KBM-7 (cell line): Measurements from ENCODE around the gene SPOP.
A peak's percentile ranks its signal among the peaks of the same experiment; 100 is the strongest.
"Not testable (repeated sequence)": the region's sequence is repeated elsewhere in the genome, so short reads cannot be mapped to it uniquely, and the experiment has no call there.

Experiments
- DNase-seq: peaks from one replicate; pipeline ENCODE4 v3.0.0-alpha.2; 2015
- in situ Hi-C: fragments of 300-500 bp; cut with MboI; formaldehyde crosslinking; loops from 2 replicates; pipeline ENCODE4 v1.14.3; 2020; ENCODE audit warnings: low sequenced_read_pairs, low pct_unique_long_range_greater_than_20kb, mixed read lengths

Gene SPOP

DNA sequence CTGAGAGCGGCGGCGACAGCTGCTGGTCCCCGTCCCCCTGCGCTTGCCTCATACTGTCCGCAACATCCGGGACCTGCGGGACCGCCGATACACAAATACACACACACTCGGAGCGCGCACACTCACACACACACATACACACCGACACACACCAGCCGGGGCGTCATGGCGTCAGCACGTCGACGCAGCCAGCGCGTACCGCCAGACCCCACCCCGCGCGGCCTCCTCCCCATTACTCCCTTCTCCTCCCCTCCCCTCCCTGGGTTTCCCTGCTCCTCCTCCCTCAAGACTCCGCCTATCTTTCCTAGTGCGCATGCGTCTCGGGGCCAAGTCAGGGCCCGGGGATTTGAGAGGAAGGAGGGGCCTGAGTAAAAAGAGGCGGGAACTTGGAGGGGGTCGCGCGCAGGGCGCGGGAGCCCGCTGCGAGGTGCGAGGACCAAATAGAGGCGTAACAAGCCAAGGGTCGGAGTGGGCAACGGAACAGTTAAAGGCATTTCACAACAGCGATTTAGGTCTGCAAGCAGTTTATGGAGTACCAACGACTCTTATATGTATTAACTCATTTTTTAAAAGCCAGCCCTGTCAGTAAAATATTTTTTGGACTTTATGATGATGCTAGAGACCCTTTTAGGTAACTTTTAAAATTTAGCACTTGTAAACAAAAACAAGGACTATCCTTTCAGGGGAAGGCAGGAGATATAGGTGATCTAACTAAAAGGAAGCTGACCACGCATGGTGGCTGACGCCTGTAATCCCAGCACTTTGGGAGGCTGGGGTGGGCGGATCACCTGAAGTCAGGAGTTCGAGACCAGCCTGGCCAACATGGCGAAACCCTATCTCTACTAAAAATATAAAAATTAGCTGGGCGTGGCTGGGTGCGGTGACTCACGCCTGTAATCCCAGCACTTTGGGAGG lies at the start of gene SPOP:
Gene SPOP (minus strand): TSS at position 165 of the 915 bp plus-strand sequence. CDS start 55,287 bp downstream, outside the sequence.
- in situ Hi-C loops, result no loop called here
- peak; percentile 100 for DNase-seq

DNA sequence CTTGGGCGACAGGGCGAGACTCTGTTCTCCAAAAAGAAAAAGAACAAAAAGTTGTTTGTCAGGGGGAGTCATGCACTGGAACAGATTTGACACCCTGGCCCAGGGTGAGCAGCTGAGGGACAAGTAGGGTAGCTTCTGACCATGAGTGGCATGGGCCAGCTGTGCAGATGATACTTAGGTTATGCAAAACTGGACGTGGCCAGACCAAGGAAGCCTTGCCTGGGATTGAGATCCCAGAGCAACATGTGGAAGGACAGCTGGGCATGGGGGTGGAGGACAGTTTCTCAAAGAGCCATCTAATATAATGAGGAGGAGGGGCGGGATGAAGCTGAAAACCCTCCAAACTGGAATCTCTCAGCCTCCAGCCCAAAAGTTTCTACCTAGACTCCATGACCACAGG lies 49.5 kb upstream of the SPOP start:
- in situ Hi-C loops, result no loop called here
- no peak for DNase-seq

DNA sequence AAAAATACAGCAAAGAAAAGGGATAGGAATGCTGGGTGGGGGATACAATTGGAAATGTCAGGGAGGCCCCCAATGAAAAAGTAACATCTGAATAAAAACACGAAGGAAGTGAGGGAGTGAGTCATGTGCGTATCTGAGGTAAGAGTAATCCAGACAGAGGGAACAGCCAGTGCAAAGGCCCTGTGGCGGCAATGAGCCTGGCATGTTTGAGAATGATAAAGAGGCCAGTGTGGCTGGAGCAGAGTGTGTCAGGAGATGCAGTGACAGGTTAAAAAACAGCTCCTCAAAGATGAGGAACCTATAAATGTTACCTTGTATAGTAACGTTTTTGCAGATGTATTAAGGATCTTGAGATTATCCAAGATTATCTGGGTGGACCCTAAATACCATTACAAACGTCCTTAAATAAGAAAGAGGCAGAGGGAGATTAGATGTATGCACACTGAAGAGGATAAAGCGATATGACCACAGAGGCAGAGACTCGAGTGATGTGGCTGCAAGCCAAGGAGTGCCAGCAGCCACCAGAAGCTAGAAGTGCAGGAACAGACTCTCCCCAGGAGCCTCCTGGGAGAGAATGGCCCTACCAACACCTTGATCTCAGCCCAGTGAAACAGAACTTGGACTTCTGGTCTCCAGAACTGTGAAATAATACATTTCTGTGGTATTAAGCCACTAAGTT lies 47.7 kb upstream of the SPOP start:
- in situ Hi-C loops, result no loop called here
- no peak for DNase-seq

DNA sequence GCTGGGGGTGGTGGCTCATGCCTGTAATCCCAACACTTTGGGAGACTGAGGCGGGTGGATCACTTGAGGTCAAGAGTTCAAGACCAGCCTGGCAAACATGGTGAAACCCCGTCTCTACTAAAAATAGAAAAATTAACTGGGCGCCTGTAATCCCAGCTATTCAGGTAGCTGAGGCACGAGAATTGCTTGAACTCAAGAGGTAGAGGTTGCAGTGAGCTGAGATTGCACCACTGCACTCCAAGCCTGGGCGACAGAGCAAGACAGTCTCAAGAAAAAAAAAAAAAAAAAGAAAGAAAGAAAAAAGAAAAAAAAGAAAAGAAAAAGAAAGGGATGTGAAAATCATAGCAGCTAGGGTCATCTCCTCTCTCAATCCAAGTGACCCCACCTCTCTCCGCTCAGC lies 46.7 kb upstream of the SPOP start:
- DNase-seq, in situ Hi-C loops: not testable (repeated sequence)

DNA sequence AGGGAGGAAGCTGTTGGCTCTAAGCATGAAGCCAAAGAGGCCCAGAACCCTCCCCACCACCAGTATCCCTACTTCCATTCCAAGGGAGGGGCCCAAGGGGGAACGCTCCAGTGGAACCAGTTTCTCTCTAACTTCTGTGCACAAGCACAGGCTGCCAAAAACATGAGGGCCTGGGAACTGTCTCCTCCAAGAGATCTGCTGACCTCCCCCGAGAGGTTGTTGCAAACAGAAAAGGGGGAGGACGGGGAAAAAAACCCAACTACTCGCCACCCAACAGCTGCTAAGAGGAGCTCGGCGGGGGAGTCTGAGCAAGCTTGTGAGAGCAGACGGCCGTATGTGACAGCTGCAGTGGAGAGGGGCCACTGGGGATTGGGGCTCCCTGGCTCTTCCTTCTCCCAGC lies 45.5 kb upstream of the SPOP start:
- in situ Hi-C loops, result no loop called here
- peak; percentile 25 for DNase-seq

DNA sequence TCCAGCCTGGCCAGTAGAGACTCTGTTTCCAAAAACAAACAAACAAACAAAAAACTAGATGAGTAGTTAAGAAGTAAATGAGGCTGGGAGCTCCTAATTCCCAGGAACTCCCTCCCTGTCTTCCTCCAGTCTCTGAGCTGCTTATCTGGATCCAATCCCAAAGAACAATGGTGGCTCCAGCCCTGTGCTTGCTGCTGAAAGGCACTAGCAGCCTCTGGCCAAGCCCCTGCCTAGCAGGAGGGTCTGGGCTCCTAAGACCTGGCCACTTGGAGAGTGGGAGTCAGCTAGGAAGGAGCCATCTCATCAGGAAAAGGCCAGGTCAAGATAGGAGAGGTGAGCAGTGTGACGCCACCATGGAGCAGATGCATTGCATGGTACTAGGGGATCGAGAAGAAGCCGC lies 44.2 kb upstream of the SPOP start:
- DNase-seq, result no peak
- in situ Hi-C loops, result no loop called here

DNA sequence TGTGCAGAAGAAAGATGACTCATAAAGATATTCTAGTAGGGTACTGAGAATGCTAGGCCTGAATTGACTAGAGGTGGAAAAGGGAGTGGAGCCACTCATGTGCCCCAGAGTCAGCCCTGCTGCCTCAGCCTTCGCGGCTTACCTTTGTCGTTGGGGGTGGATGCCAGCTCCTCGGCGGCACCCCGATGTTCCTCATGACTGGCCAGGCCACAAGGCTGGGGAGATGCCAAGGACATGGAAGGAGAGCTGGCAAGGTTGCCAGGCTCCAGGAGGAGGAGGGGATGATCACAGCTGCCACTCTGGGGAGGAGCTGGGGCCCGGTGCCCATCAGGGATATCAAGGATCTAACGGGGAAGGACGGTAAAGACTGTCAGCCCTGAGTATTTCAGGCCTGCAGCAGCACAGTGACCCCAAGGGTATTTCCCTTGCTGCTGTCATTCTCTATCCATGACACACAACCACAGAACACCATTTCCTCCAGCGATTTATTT lies 39.5 kb upstream of the SPOP start:
- no peak for DNase-seq

DNA sequence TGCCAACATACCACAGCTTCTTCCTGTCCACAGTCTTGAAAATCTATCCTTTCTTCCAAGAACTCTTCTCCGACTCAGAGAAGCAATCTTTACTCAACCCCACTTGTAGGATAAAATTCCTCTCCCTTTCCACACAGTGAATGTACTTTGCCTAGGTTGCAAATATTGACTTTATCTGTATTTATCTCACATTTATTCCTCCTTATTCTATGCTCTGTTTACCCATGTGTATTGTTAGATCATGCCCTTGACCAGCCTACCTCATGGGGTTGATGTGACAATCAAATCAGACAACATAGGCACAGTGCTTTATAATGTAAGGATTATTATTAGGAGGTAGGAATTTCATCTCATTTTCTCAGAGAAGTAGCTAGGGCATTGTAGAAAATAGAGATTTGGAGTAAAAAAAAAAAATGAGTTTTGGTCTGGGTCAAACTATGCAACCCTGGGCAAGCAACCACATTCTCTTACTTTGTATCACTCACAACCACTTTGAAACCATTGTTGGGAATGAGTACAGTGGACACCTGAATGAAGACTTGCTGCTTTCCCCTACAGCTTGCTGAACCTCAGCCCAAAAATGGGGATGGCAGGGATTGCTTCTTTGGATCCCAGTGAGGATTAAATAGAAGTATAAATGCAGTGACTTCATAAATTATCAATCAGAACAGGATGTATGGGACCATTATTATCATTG lies 38.9 kb upstream of the SPOP start:
- DNase-seq, result no peak

More for the DNA sequence above, 39.5 kb upstream of the SPOP start:
- in situ Hi-C loops, result no loop called here

DNA sequence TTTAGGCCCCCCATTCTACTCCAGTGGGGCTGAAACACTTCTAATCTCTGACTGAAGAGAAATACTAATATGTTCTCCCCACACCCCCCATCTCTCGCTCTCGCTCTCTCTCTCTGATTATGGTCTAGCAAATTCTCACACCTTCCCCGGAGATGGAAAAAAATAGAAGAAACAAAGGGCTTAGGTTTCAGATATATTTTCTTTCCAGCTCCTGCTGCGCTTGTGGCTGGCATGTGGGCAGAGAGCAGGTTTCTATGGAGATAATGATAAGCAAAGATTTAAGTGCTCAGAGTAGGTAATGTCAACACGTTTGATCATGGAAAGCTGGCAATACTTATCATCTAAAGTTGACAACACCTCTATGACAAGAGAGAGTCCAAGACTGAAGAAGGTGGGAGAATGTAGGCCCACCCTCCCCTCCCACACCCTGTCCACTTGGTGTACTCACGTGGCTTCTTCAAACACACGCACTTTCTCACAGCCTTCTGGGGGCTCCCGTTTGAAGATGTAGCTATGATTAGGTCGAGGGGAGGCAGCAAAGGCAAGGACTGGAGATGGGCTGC lies 37.9 kb upstream of the SPOP start:
- in situ Hi-C loops, result no loop called here
- DNase-seq, result no peak

More for the DNA sequence above, 38.9 kb upstream of the SPOP start:
- in situ Hi-C loops, result no loop called here

DNA sequence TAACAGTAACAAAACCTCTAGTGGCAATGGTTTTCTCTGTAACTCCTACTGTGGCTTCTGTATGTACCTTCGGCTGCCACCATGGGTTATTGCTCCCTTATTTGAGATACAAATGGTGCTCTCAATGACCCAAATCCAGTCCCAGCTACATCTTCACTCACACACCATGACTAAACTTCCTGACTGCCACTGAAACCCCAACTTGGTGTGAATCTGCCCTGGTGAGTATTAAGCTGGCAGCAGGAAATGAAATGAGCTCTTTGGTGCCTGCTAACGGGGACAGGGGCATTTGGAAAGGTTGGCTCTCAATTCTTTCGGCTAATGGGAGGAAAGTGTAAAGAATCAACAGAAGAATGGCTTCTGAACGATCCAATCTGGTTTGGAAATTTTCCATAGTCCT lies 37.3 kb upstream of the SPOP start:
- in situ Hi-C loops, result no loop called here
- DNase-seq, result no peak

DNA sequence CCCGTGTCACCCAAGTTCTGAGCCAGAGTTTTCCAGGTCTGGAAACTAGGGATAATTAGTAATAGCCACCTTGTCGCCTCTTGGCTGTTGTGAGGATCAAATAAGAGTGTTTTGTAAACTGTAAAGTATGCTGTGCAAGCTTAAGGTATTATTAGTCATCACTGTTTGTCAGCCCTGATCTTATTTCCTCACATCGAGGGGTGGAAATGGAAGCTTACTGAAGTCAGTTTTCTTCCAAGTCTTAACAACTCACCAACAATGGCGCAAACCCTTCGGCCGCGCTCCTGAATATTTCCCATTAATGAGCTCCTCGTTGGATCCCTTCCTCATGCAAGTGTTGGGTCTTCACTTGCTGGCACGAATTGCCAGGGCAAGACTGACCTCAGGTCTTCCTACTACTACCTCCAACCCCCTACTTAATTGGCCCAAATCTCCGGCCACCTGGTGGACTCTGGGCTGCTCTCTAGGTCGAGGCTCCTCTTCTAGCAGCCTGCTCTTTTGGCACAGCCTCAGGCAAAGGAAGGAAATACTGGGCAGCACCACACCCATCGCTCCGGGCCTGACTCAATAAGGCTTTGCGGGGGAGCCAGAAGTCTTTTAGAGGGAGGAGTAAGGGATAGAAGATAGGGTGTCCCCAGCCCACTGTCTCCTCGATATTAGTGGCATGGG lies 30.8 kb upstream of the SPOP start:
- DNase-seq, result no peak
- in situ Hi-C loops, result no loop called here

DNA sequence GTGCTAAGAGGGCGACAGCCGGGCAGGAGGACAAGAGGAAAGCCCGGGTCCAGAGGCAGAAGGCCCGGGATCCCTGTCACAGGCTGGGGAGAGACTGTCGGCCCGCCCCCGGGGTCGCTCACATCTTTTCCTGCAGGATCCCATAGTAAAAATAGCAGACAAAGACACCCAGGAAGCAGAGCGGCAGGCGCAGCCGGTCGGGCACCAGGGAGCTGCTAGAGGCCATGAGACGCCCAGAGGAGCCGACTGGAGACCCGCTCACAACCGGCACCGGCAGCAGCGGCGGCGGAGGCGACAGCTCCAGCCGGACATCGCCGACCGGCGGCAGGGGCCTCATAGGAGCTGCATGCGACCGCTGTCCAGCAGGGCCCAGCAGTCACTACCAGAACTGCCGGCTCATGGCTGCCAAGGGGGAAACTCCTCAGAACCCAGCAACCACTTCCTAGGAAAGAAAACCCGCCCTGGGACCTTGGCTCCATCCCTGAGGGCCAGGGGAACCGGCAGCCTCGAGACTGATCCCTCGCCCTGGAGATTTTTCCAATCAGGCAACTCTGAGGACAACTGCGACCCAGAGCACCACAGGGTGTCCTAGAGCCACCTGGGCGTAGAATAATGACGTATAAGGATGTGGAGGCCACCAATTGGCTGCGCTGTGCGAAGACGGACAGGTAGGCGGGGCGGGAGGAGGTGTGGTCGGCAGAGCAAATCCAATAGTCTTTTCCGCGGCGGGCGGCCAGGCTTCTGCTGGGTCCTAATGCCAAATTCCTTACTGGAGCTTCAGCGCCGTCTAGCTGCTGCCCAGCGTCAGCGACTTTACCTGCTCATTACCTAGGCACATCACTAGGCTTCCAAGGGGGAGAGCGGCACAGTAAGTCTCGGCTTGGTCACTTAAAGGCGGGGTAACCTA lies 30.0 kb upstream of the SPOP start, which contains the start of gene SLC35B1:
Gene SLC35B1 (minus strand): TSS at position 357 of the 907 bp plus-strand sequence. CDS start 131 bp downstream, at position 226.
- peak; percentile 99 for DNase-seq

DNA sequence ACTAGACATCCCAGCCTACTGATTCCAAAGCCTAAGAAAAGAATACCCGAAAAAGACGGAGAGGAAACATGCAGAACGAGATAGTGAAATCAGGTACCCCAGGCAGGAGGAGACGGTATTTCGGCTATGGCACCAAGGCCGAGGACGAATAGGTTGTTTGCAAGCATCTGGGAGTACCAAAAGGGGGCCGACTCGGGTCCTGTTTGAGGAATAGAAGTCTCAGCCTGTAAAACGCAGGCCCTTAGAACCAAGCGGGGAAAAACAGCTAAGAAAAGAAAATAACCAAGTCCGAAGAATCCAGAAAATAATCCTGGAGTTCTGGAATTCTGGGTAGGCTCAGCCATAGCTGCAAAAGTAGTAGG lies 29.3 kb upstream of the SPOP start:
- in situ Hi-C loops, result no loop called here
- DNase-seq, result peak; percentile 22

More for the DNA sequence above, 30.0 kb upstream of the SPOP start, which contains the start of gene SLC35B1:
- in situ Hi-C loops, result no loop called here

DNA sequence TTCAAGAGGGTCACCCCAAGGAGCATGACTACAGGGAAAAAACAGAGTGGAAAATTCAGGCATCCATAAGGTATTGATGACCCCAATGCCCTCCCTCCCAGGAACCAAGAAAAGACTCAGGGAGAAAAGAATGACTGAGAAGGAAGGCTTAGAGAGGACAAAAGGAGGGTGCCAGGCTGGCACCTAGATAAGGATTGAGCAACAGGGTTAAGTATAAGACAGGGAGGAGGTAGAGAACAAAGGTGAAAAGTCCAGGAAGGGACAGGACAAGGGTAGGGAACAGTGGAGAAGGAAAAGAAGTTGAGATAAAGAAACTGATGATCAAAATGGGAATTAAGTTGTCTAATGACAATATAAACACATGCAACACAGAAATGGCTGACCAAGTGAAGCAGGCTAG lies 27.4 kb upstream of the SPOP start:
- DNase-seq, result no peak
- in situ Hi-C loops, result no loop called here

DNA sequence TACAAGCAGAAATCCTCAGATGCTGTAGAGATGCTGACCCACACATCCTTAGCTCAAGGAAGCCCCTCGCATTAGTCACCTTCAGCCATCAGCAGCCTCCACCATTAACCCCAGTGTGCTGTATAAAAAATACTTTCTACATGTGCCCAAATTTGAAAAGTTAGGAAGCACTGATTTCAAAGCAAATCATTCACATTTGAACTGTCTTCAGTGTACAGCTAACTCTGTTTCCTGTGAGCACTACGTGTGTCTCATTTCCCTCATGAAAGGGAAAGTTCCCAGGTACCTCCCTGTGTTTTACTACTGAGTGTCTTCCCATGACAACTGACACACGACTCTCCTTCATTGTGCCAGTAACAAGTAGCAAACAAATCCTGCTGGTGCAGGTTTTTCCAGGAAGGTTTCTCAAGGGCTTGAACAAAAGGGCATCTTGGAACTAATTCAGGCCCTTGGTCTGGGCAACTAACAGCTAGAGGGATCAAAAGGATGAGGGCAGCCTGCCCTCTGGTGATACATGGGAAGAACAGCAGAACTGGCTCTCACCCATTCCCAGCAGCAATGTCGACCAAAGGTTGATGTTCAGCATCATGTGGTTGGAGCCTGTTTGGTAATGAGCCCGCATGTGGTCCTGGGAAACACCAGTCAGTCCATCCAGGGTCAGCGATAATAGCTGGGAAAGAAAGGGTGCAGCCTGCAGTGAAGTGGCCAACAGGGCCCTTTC lies 25.8 kb upstream of the SPOP start:
- in situ Hi-C loops, result loop anchor here (5.0 kb wide), 1 partner anchor 131 kb away; no protein-coding TSS in a partner anchor

DNA sequence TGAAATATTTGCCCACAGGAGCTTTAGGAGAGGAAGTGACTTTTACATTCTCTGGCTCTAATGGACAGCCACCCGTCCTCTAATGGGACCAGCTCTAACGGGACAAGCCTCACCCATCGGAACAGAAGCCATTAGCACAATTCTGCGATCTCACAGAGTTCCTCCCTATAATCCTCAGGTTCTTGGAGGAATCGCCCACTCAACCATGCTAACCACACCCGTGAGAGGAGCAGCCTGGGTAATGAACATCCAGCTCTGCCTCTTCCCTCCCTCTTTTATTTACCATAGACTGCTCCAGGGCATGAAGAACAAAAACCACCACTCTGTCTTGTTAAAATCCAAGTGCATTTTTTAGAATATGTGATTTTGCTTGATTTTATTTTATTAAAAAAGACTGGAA lies 23.1 kb upstream of the SPOP start:
- no peak for DNase-seq
- in situ Hi-C loops, result loop anchor here (5.0 kb wide), 1 partner anchor 129 kb away; no protein-coding TSS in a partner anchor

More for the DNA sequence above, 25.8 kb upstream of the SPOP start:
- DNase-seq, result peak; percentile 51
